Esophagus muscularis mucosa (tissue), 4 donors: ENCODE data around the gene KCNK17. TPM values are rescaled to one million over a fixed set of nuclear protein-coding genes. Genes with fewer than 3 reads are reported as not detected.

Source experiments
- DNase-seq: peaks from one replicate; pipeline ENCODE4 v3.0.0-alpha.2; 2017; ENCODE audit errors: extremely low spot score
- H3K27ac ChIP-seq, 4 donors: fragments of 200-600 bp; sonication (generic); replicated peaks in 1 of 4; 1 replicate in 3 of 4; 2 replicates in 1 of 4; pipeline ENCODE4 v1.5.1; 2016 to 2019; ENCODE audit warnings: mild to moderate bottlenecking in 1 of 4
- H3K27me3 ChIP-seq, 4 donors: fragments of 200-600 bp; sonication (generic); one replicate each; pipeline versions ENCODE4 v1.5.1 to v1.6.0; 2016 to 2019
- H3K36me3 ChIP-seq, 4 donors: fragments of 200-600 bp; sonication (generic); one replicate each; pipeline ENCODE4 v1.5.1; 2016 to 2019
- H3K4me1 ChIP-seq, 4 donors: fragments of 200-600 bp; sonication (generic); one replicate each; pipeline ENCODE4 v1.5.1; 2016 to 2019
- H3K4me3 ChIP-seq, 4 donors: fragments of 200-600 bp; sonication (generic); 1 replicate in 2 of 4; 2 replicates in 2 of 4; pipeline ENCODE4 v1.5.1; 2016 to 2019; ENCODE audit warnings: mild to moderate bottlenecking in 4 of 4, moderate library complexity in 1 of 4
- H3K9me3 ChIP-seq, 4 donors: fragments of 200-600 bp; sonication (generic); 1 replicate in 3 of 4; 2 replicates in 1 of 4; pipeline ENCODE4 v1.5.1; 2016 to 2019
- CTCF ChIP-seq, 3 experiments: fragments of 200-600 bp in 2 of 3; fragments of 450-650 bp in 1 of 3; sonication (generic) in 2 of 3; IDR thresholded peaks; one replicate each; pipeline ENCODE4 v1.5.1; 2017 to 2019; ENCODE audit warnings: antibody characterized with exemption in 3 of 3, mild to moderate bottlenecking in 2 of 3, moderate library complexity in 1 of 3
- EP300 ChIP-seq: sonication (generic); formaldehyde crosslinking; IDR thresholded peaks from one replicate; pipeline ENCODE4 v1.6.1; 2017; ENCODE audit warnings: antibody characterized with exemption
- POLR2A ChIP-seq: fragments of 450-650 bp; IDR thresholded peaks from one replicate; pipeline ENCODE4 v1.6.1; 2017; ENCODE audit warnings: antibody characterized with exemption, moderate library complexity, mild to moderate bottlenecking, low read depth
- POLR2AphosphoS5 ChIP-seq, 2 donors: sonication (generic); formaldehyde crosslinking; IDR thresholded peaks; one replicate each; pipeline ENCODE4 v1.6.1; 2017; ENCODE audit warnings: antibody characterized with exemption in 2 of 2
- WGBS: methylation state at CpG from one replicate; pipeline ENCODE4 v1.1.5; 2018; 5-methylcytosine and 5-hydroxymethylcytosine counted together
- intact Hi-C: fragments of 100-400 bp; cut with DNase I; formaldehyde crosslinking; loops from one replicate; pipeline ENCODE4 v1.15.1; 2023
- total RNA-seq, 4 donors: library from RNA; depleted of rRNA; stranded (reverse); fragments of >200 nt; gene quantifications; one replicate each; pipeline versions ENCODE4 v1.1.0 to v1.2.1, GENCODE V29; 2016

The KCNK17 gene
- total RNA-seq, 4 donors from 2014 or later, result 0.17 TPM; not detected in 3

GRCh38 chr6:39282774-39283173 lies 31.4 kb downstream of the KCNK17 start:
- Histone ChIP-seq H3K36me3 (no peaks in the 10 kb centered on the region), H3K27ac (no peak overlapping the region), H3K27me3 (peaks cover 0 to 21% (median 0%) of the 10 kb centered on the region in 4 donors), H3K4me1 (peaks cover 0 to 3% (median 0%) of the 10 kb centered on the region in 4 donors), H3K4me3 (no peak overlapping the region), H3K9me3 (no peaks in the 10 kb centered on the region)
- DNase-seq, result no peak
- no peak for TF ChIP-seq CTCF (IDR thresholded peaks at IDR 0.05)
- TF ChIP-seq POLR2A, result no peak
- no peak for TF ChIP-seq POLR2AphosphoS5 (IDR thresholded peaks at IDR 0.05)
- TF ChIP-seq EP300, result no peak
- 70% methylated on average over 2 of the region's 2 CpGs for WGBS
- intact Hi-C loops, result no loop called here

GRCh38 chr6:39281312-39281980 lies 32.8 kb downstream of the KCNK17 start:
- 78% methylated on average over 11 of the region's 11 CpGs for WGBS
- TF ChIP-seq EP300, result no peak
- TF ChIP-seq POLR2AphosphoS5 (IDR thresholded peaks at IDR 0.05), result no peak
- no peak for TF ChIP-seq POLR2A
- TF ChIP-seq CTCF (IDR thresholded peaks at IDR 0.05), result no peak
- no peaks in the 10 kb centered on the region for H3K9me3 ChIP-seq
- no peaks in the 10 kb centered on the region for H3K36me3 ChIP-seq
- no peak overlapping the region for H3K27ac ChIP-seq
- no peak for DNase-seq
- no peak overlapping the region for H3K4me3 ChIP-seq
- peaks cover 0 to 3% (median 0%) of the 10 kb centered on the region in 4 donors for H3K4me1 ChIP-seq
- peaks cover 0 to 21% (median 0%) of the 10 kb centered on the region in 4 donors for H3K27me3 ChIP-seq
- intact Hi-C loops, result no loop called here

- peaks cover 0 to 3% (median 0%) of the 10 kb centered on the region in 4 donors for H3K4me1 ChIP-seq
- H3K4me3 ChIP-seq, result no peak overlapping the region
- H3K36me3 ChIP-seq, result no peaks in the 10 kb centered on the region
- H3K27me3 ChIP-seq, result peaks cover 0 to 21% (median 0%) of the 10 kb centered on the region in 4 donors
- intact Hi-C loops, result no loop called here
- no peak for DNase-seq
- TF ChIP-seq POLR2A, result no peak
- no peaks in the 10 kb centered on the region for H3K9me3 ChIP-seq
- WGBS, result 49% methylated on average over 8 of the region's 8 CpGs
- H3K27ac ChIP-seq, result no peak overlapping the region
Measured at GRCh38 chr6:39280247-39280731, 33.9 kb downstream of the KCNK17 start.

- Histone ChIP-seq H3K27ac (no peak overlapping the region), H3K9me3 (no peaks in the 10 kb centered on the region), H3K27me3 (peaks cover 0 to 21% (median 0%) of the 10 kb centered on the region in 4 donors), H3K4me3 (no peak overlapping the region), H3K4me1 (peaks cover 0 to 3% (median 0%) of the 10 kb centered on the region in 4 donors), H3K36me3 (no peaks in the 10 kb centered on the region)
- intact Hi-C loops, result no loop called here
- DNase-seq, result no peak
- TF ChIP-seq EP300, result no peak
- no peak for TF ChIP-seq CTCF (IDR thresholded peaks at IDR 0.05)
- no peak for TF ChIP-seq POLR2AphosphoS5 (IDR thresholded peaks at IDR 0.05)
- 93% methylated on average over 6 of the region's 6 CpGs for WGBS
Measured at GRCh38 chr6:39279539-39279938, 34.7 kb downstream of the KCNK17 start.

GRCh38 chr6:39276379-39276995 lies 37.7 kb downstream of the KCNK17 start:
- no peak for TF ChIP-seq EP300
- Histone ChIP-seq H3K27me3 (peaks cover 0 to 10% (median 0%) of the 10 kb centered on the region in 4 donors), H3K9me3 (no peaks in the 10 kb centered on the region), H3K27ac (no peak overlapping the region), H3K4me1 (peaks cover 0 to 3% (median 0%) of the 10 kb centered on the region in 4 donors), H3K4me3 (no peak overlapping the region), H3K36me3 (no peaks in the 10 kb centered on the region)
- DNase-seq, result no peak
- WGBS, result 78% methylated on average over 3 of the region's 3 CpGs
- intact Hi-C loops, result no loop called here
